ENCODE data around the gene PRRC2A.
"Not testable (repeated sequence)": the region's sequence is repeated elsewhere in the genome, so short reads cannot be mapped to it uniquely, and the experiment has no call there.

The PRRC2A gene

DNA sequence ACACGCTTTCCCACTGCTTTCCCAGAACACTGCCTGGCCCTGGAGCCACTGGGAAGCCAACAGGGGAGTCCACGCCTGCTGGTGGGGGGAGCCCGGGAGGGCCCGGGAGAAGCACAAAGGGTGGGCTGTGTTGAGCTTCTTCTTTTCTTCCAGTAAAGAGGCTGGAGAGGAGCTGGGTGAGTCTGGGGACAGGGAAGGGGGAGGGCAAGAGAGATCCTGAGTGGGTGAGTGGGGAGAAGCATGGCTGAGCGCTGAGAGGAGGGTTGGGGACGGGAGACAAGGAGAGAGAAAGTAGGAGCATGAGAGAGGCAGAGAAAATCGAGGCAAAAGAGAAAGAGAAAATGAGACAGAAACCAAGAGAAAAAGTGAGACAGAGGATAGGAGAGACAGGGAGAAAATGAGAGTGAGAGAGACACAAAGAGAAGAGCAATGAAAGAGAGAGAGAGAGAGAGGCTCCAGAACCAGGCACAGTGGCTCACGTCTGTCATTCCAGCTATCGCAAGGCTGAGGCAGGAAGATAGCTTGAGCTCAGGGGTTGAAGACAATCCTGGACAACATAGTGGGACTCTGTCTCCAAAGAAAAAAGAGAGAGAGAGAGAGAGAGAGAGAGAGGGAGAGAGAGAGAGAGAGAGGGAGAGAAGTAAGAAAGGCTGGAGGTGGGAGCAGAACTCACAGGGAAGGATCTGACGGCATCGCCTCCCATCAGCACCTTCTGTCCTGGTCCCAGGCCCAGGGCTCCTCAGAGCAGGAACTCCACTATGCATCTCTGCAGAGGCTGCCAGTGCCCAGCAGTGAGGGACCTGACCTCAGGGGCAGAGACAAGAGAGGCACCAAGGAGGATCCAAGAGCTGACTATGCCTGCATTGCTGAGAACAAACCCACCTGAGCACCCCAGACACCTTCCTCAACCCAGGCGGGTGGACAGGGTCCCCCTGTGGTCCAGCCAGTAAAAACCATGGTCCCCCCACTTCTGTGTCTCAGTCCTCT lies 32.4 kb upstream of the PRRC2A start:
- peak overlapping the region; percentile 8 for H3K27ac ChIP-seq (ENCODE audit: low read length)
- no peaks in the 10 kb centered on the region for H3K36me3 ChIP-seq (ENCODE audit: control insufficient read depth in 1 of 2, insufficient read depth in 2 of 2, low read length in 2 of 2)
- H3K27me3 ChIP-seq (ENCODE audit: low read depth, low read length): no peaks in the 10 kb centered on the region
- H3K4me3 ChIP-seq (ENCODE audit: low read depth in 1 of 2, low read length in 2 of 2): peak overlapping the region; percentile 26 to 42
- H3K9me3 ChIP-seq (ENCODE audit: control insufficient read depth in 1 of 2, low read length in 2 of 2): no peaks in the 10 kb centered on the region
- peaks cover 0 to 7% of the 10 kb centered on the region in 2 donors for H3K4me1 ChIP-seq (ENCODE audit: control insufficient read depth in 1 of 2, insufficient read depth in 2 of 2, low read length in 2 of 2)

- no peaks in the 10 kb centered on the region for H3K36me3 ChIP-seq (ENCODE audit: control insufficient read depth in 1 of 2, insufficient read depth in 2 of 2, low read length in 2 of 2)
- H3K4me3 ChIP-seq (ENCODE audit: low read depth in 1 of 2, low read length in 2 of 2): no peak overlapping the region
- H3K27ac ChIP-seq (ENCODE audit: low read length): no peak overlapping the region
- H3K9me3 ChIP-seq (ENCODE audit: control insufficient read depth in 1 of 2, low read length in 2 of 2): no peaks in the 10 kb centered on the region
- H3K27me3 ChIP-seq (ENCODE audit: low read depth, low read length): no peaks in the 10 kb centered on the region
- peaks cover 0 to 7% of the 10 kb centered on the region in 2 donors for H3K4me1 ChIP-seq (ENCODE audit: control insufficient read depth in 1 of 2, insufficient read depth in 2 of 2, low read length in 2 of 2)
Observed at GRCh38 chr6:31588871-31589650, 31.5 kb upstream of the PRRC2A start.

GRCh38 chr6:31590691-31591090 lies 29.8 kb upstream of the PRRC2A start:
- not testable (repeated sequence) for H3K4me3 ChIP-seq (ENCODE audit: low read depth in 1 of 2, low read length in 2 of 2); H3K27me3 ChIP-seq (ENCODE audit: low read depth, low read length)

DNA sequence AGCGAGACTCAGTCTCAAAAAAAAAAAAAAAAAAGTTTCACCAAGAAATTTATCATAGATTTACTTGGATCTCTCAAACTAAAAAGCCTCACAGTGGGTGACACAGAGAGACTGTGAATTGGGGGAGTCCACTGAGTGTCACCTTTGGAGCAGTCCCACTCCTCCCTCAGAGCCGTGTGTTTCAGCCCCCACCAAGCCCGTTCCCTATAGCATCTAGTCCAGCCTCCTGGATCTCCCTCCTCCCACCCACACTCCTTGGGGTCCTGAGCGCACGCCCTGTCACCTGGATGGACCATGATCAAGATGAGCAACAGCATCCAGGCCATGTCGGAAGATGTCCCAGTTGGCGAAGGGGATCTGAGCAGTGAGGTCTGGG lies 28.1 kb upstream of the PRRC2A start:
- H3K27ac ChIP-seq (ENCODE audit: low read length): no peak overlapping the region
- no peak overlapping the region for H3K4me3 ChIP-seq (ENCODE audit: low read depth in 1 of 2, low read length in 2 of 2)
- H3K9me3 ChIP-seq (ENCODE audit: control insufficient read depth in 1 of 2, low read length in 2 of 2): no peaks in the 10 kb centered on the region
- H3K36me3 ChIP-seq (ENCODE audit: control insufficient read depth in 1 of 2, insufficient read depth in 2 of 2, low read length in 2 of 2): no peaks in the 10 kb centered on the region
- H3K4me1 ChIP-seq (ENCODE audit: control insufficient read depth in 1 of 2, insufficient read depth in 2 of 2, low read length in 2 of 2): no peaks in the 10 kb centered on the region
- H3K27me3 ChIP-seq (ENCODE audit: low read depth, low read length): no peaks in the 10 kb centered on the region

More at GRCh38 chr6:31590691-31591090, 29.8 kb upstream of the PRRC2A start:
- H3K27ac ChIP-seq (ENCODE audit: low read length); H3K4me1 ChIP-seq (ENCODE audit: control insufficient read depth in 1 of 2, insufficient read depth in 2 of 2, low read length in 2 of 2); H3K9me3 ChIP-seq (ENCODE audit: control insufficient read depth in 1 of 2, low read length in 2 of 2); H3K36me3 ChIP-seq (ENCODE audit: control insufficient read depth in 1 of 2, insufficient read depth in 2 of 2, low read length in 2 of 2): not testable (repeated sequence)

GRCh38 chr6:31597006-31597405 lies 23.5 kb upstream of the PRRC2A start:
- Histone ChIP-seq H3K27me3 (ENCODE audit: low read depth, low read length) (no peaks in the 10 kb centered on the region), H3K36me3 (ENCODE audit: control insufficient read depth in 1 of 2, insufficient read depth in 2 of 2, low read length in 2 of 2) (no peaks in the 10 kb centered on the region), H3K4me3 (ENCODE audit: low read depth in 1 of 2, low read length in 2 of 2) (no peak overlapping the region), H3K27ac (ENCODE audit: low read length) (no peak overlapping the region), H3K9me3 (ENCODE audit: control insufficient read depth in 1 of 2, low read length in 2 of 2) (no peaks in the 10 kb centered on the region), H3K4me1 (ENCODE audit: control insufficient read depth in 1 of 2, insufficient read depth in 2 of 2, low read length in 2 of 2) (no peaks in the 10 kb centered on the region)

DNA sequence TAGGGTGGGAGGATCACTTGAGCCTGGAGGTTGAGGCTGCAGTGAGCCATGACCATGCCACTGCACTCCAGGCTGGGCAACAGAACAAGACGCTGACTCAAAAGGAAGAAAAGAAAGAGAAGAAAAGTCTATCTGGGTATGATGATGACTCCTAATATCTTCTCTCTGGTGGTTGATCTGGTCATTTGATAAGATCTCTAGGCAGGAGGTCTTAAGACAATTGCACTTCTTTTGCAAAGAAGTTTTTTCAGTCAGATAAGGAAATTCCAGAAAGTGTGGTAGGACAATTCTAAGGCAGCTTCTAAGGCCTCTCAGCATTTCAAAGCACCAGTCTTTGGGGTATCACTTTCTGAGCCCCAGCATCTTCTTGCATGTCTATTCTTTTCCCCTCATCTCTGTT lies 13.2 kb upstream of the PRRC2A start:
- H3K9me3 ChIP-seq (ENCODE audit: control insufficient read depth in 1 of 2, low read length in 2 of 2): no peaks in the 10 kb centered on the region
- H3K36me3 ChIP-seq (ENCODE audit: control insufficient read depth in 1 of 2, insufficient read depth in 2 of 2, low read length in 2 of 2): no peaks in the 10 kb centered on the region
- H3K27ac ChIP-seq (ENCODE audit: low read length): no peak overlapping the region
- H3K4me1 ChIP-seq (ENCODE audit: control insufficient read depth in 1 of 2, insufficient read depth in 2 of 2, low read length in 2 of 2): no peaks in the 10 kb centered on the region
- no peak overlapping the region for H3K4me3 ChIP-seq (ENCODE audit: low read depth in 1 of 2, low read length in 2 of 2)
- H3K27me3 ChIP-seq (ENCODE audit: low read depth, low read length): no peaks in the 10 kb centered on the region

GRCh38 chr6:31609519-31610406 lies 10.8 kb upstream of the PRRC2A start:
- H3K27ac ChIP-seq (ENCODE audit: low read length): no peak overlapping the region
- no peaks in the 10 kb centered on the region for H3K36me3 ChIP-seq (ENCODE audit: control insufficient read depth in 1 of 2, insufficient read depth in 2 of 2, low read length in 2 of 2)
- H3K4me3 ChIP-seq (ENCODE audit: low read depth in 1 of 2, low read length in 2 of 2): no peak overlapping the region
- H3K4me1 ChIP-seq (ENCODE audit: control insufficient read depth in 1 of 2, insufficient read depth in 2 of 2, low read length in 2 of 2): no peaks in the 10 kb centered on the region
- no peaks in the 10 kb centered on the region for H3K9me3 ChIP-seq (ENCODE audit: control insufficient read depth in 1 of 2, low read length in 2 of 2)
- H3K27me3 ChIP-seq (ENCODE audit: low read depth, low read length): no peaks in the 10 kb centered on the region

DNA sequence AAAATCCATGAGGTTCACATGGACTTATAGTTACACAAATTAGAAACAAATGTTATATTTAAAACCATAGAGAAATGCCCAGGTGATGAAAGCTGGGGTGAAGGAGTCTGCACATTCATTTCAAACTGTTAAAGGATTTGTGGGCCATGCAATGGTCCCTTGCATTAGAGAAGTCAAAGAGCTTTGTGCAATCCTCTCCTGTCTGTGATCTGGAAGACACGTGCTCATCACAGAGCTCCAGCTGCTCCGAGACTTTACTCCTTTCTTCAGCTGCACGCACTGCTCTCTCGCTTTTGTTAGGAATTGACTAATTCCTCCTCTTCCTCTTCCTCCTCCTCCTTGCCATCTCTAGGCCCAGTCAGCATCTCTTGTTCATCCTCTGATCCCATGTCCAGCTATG lies 9.5 kb upstream of the PRRC2A start:
- Histone ChIP-seq H3K4me1 (ENCODE audit: control insufficient read depth in 1 of 2, insufficient read depth in 2 of 2, low read length in 2 of 2) (no peaks in the 10 kb centered on the region), H3K4me3 (ENCODE audit: low read depth in 1 of 2, low read length in 2 of 2) (no peak overlapping the region)

DNA sequence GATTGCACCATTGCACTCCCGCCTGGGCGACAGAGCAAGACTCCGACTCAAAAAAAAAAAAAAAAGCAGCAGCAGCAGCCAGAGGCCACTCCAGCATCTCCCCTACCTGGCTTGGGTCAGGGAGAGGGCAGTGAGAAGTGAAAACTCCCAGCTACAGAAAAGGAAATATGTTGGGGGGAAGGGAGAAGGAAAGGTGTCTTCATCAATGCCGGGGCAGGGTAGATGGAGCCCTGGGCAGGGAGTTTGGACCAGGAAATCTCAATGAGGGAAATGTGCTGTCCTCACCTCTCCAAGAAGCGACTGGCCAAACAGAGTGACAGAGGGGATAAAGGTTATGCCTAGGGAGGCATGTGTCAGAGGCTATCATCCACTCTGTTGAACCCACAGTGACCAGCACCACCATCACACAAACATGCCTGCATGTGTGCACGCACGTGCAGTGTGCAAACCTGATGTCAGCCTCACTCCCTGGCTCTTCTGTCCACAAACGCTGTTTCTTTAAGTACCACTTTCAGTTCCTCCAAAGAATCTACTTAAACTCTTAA lies 6.4 kb upstream of the PRRC2A start:
- no peak overlapping the region for H3K4me3 ChIP-seq (ENCODE audit: low read depth in 1 of 2, low read length in 2 of 2)
- H3K27me3 ChIP-seq (ENCODE audit: low read depth, low read length): no peaks in the 10 kb centered on the region
- no peak overlapping the region for H3K27ac ChIP-seq (ENCODE audit: low read length)

More for the DNA sequence above, 9.5 kb upstream of the PRRC2A start:
- no peaks in the 10 kb centered on the region for H3K9me3 ChIP-seq (ENCODE audit: control insufficient read depth in 1 of 2, low read length in 2 of 2)
- no peaks in the 10 kb centered on the region for H3K36me3 ChIP-seq (ENCODE audit: control insufficient read depth in 1 of 2, insufficient read depth in 2 of 2, low read length in 2 of 2)
- H3K27me3 ChIP-seq (ENCODE audit: low read depth, low read length): no peaks in the 10 kb centered on the region
- H3K27ac ChIP-seq (ENCODE audit: low read length): no peak overlapping the region

DNA sequence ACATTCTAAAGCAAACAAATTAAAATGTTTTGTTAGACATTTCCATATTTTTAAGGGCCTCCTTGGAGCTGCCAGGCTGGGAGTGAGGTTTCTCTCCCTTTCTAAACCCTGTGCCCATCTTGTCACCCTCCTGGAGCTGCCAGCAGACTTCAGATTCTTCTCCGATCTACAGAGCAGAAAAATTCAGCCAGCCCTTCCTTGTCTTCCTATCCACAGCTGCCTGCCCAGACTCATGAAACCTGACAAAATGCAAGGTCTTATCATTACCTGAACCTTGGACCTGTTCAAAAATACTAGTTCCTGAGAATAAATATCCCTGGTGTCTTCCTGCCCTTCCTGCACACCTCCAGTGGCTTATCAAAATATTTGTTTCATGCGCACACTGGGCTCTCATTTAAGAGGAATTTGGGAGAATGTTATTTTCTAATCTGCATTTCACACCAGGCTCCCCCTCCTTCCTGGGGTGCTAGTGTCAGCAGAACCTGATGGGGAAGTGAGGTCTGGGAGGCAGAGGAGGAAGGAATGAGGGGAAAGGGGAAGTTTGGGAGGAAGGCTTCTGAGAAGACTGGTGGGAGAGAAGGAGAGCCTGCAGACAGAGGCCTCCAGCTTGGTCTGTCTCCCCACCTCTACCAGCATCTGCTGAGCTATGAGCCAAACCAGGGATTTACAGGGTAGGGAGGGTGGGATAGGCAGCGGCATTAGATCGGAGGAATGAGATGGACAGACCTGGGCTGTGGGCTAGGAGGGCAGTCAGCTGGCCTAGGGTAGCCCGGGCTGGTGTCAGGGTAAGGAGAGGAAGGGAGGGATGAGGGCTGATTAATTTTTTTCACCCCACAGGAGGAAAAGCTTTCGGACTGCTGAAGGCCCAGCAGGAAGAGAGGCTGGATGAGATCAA lies 5.6 kb upstream of the PRRC2A start, which contains the start of gene AIF1:
Gene AIF1 (plus strand): TSS at position 551 of the 895 bp plus-strand sequence. CDS start 96 bp downstream, at position 647.
- no peaks in the 10 kb centered on the region for H3K4me1 ChIP-seq (ENCODE audit: control insufficient read depth in 1 of 2, insufficient read depth in 2 of 2, low read length in 2 of 2)
- H3K36me3 ChIP-seq (ENCODE audit: control insufficient read depth in 1 of 2, insufficient read depth in 2 of 2, low read length in 2 of 2): no peaks in the 10 kb centered on the region
- no peaks in the 10 kb centered on the region for H3K27me3 ChIP-seq (ENCODE audit: low read depth, low read length)
- H3K9me3 ChIP-seq (ENCODE audit: control insufficient read depth in 1 of 2, low read length in 2 of 2): no peaks in the 10 kb centered on the region
- peak within 1 kb of the TSS in 1 of 2 donors; percentile 50 for H3K4me3 ChIP-seq (ENCODE audit: low read depth in 1 of 2, low read length in 2 of 2)
- H3K27ac ChIP-seq (ENCODE audit: low read length): peak within 1 kb of the TSS; percentile 56

More for the DNA sequence above, 6.4 kb upstream of the PRRC2A start:
- Histone ChIP-seq H3K36me3 (ENCODE audit: control insufficient read depth in 1 of 2, insufficient read depth in 2 of 2, low read length in 2 of 2) (no peaks in the 10 kb centered on the region), H3K9me3 (ENCODE audit: control insufficient read depth in 1 of 2, low read length in 2 of 2) (no peaks in the 10 kb centered on the region), H3K4me1 (ENCODE audit: control insufficient read depth in 1 of 2, insufficient read depth in 2 of 2, low read length in 2 of 2) (no peaks in the 10 kb centered on the region)
